ENCODE results near the gene MAGI3.
"Not testable (repeated sequence)": the region's sequence is repeated elsewhere in the genome, so short reads cannot be mapped to it uniquely, and the experiment has no call there.

Gene MAGI3

GRCh38 chr1:113396585-113396984, 6.3 kb downstream of the MAGI3 start:
- no peak for DNase-seq (ENCODE audit: extremely low read depth in 1 of 2, low read depth in 1 of 2)

- no peak for DNase-seq (ENCODE audit: extremely low read depth in 1 of 2, low read depth in 1 of 2)
These were observed 8.8 kb downstream of the MAGI3 start for GRCh38 chr1:113399062-113399583.

- DNase-seq (ENCODE audit: extremely low read depth in 1 of 2, low read depth in 1 of 2), result no peak
These were observed 10.8 kb downstream of the MAGI3 start for GRCh38 chr1:113401067-113401466.

GRCh38 chr1:113401728-113402127, 11.4 kb downstream of the MAGI3 start:
- no peak for DNase-seq (ENCODE audit: extremely low read depth in 1 of 2, low read depth in 1 of 2)

GRCh38 chr1:113403065-113403464, 12.8 kb downstream of the MAGI3 start:
- no peak for DNase-seq (ENCODE audit: extremely low read depth in 1 of 2, low read depth in 1 of 2)

GRCh38 chr1:113405573-113405972, 15.3 kb downstream of the MAGI3 start:
- no peak for DNase-seq (ENCODE audit: extremely low read depth in 1 of 2, low read depth in 1 of 2)

- not testable (repeated sequence) for DNase-seq (ENCODE audit: extremely low read depth in 1 of 2, low read depth in 1 of 2)
These were observed 15.8 kb downstream of the MAGI3 start for GRCh38 chr1:113406149-113406548.

- DNase-seq (ENCODE audit: extremely low read depth in 1 of 2, low read depth in 1 of 2), result no peak
These were observed 19.0 kb downstream of the MAGI3 start for GRCh38 chr1:113409363-113409762.

- DNase-seq (ENCODE audit: extremely low read depth in 1 of 2, low read depth in 1 of 2), result not testable (repeated sequence)
These were observed 21.7 kb downstream of the MAGI3 start for GRCh38 chr1:113412020-113412419.

GRCh38 chr1:113415310-113416070, 25.2 kb downstream of the MAGI3 start:
- no peak for DNase-seq (ENCODE audit: extremely low read depth in 1 of 2, low read depth in 1 of 2)

GRCh38 chr1:113416071-113416470, 25.8 kb downstream of the MAGI3 start:
- not testable (repeated sequence) for DNase-seq (ENCODE audit: extremely low read depth in 1 of 2, low read depth in 1 of 2)

- no peak for DNase-seq (ENCODE audit: extremely low read depth in 1 of 2, low read depth in 1 of 2)
These were observed 26.2 kb downstream of the MAGI3 start for GRCh38 chr1:113416496-113416895.

GRCh38 chr1:113422315-113423068, 32.2 kb downstream of the MAGI3 start:
- no peak for DNase-seq (ENCODE audit: extremely low read depth in 1 of 2, low read depth in 1 of 2)

- DNase-seq (ENCODE audit: extremely low read depth in 1 of 2, low read depth in 1 of 2), result no peak
These were observed 33.5 kb downstream of the MAGI3 start for GRCh38 chr1:113423826-113424225.

- no peak for DNase-seq (ENCODE audit: extremely low read depth in 1 of 2, low read depth in 1 of 2)
These were observed 39.3 kb downstream of the MAGI3 start for GRCh38 chr1:113429461-113430153.

GRCh38 chr1:113433184-113433583, 42.9 kb downstream of the MAGI3 start:
- no peak for DNase-seq (ENCODE audit: extremely low read depth in 1 of 2, low read depth in 1 of 2)

- no peak for DNase-seq (ENCODE audit: extremely low read depth in 1 of 2, low read depth in 1 of 2)
These were observed 44.0 kb downstream of the MAGI3 start for GRCh38 chr1:113434081-113434873.

GRCh38 chr1:113434874-113435175, 44.5 kb downstream of the MAGI3 start:
- no peak for DNase-seq (ENCODE audit: extremely low read depth in 1 of 2, low read depth in 1 of 2)

- DNase-seq (ENCODE audit: extremely low read depth in 1 of 2, low read depth in 1 of 2), result no peak
These were observed 47.4 kb downstream of the MAGI3 start for GRCh38 chr1:113437554-113438341.
